Measurements from ENCODE around the gene LZTS2.

DNA sequence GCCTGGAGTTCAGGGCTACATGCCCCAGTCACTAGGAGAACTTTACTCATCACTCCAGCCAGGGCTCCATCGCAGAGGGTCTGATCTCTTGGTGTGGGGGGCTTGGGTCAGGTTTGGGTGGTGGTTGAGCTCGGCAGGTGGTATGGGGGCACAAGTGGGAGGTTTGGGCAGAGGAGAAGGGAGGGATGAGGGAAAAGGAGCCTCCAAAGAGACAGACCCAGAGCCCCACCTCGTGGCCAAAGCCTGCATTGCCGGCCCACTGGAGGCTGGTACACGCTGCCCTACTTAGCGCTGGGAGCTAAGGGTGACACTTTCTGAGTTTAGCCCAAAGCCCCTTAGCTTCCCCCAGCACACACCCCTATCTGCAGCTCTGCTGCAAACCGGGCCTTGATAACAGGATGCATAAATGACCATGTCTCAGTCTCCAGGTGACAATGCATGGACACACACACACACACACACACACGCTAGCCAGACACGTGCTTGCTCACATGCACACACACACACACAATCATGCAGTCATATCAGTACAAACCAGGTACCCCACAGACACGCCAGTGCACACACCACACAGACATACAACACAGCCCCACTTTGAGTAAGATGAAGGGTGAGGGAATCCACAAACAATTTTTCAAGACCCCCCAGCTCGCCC lies 14.7 kb downstream of the LZTS2 start:
- no peak for TF ChIP-seq RCOR1 (IDR thresholded peaks at IDR 0.05; ENCODE audit: low read length)
- no peak for TF ChIP-seq EZH2phosphoT487 (IDR thresholded peaks at IDR 0.05; ENCODE audit: borderline replicate concordance, low read depth)
- no peak for TF ChIP-seq TCF12 (IDR thresholded peaks at IDR 0.05)
- no peak for TF ChIP-seq POLR2AphosphoS5 (IDR thresholded peaks at IDR 0.05; ENCODE audit: low read depth, low read length)
- peak; percentile 13 for TF ChIP-seq CHD2 (IDR thresholded peaks at IDR 0.05; ENCODE audit: low read length, partially characterized antibody)
- TF ChIP-seq, protein P1, sequence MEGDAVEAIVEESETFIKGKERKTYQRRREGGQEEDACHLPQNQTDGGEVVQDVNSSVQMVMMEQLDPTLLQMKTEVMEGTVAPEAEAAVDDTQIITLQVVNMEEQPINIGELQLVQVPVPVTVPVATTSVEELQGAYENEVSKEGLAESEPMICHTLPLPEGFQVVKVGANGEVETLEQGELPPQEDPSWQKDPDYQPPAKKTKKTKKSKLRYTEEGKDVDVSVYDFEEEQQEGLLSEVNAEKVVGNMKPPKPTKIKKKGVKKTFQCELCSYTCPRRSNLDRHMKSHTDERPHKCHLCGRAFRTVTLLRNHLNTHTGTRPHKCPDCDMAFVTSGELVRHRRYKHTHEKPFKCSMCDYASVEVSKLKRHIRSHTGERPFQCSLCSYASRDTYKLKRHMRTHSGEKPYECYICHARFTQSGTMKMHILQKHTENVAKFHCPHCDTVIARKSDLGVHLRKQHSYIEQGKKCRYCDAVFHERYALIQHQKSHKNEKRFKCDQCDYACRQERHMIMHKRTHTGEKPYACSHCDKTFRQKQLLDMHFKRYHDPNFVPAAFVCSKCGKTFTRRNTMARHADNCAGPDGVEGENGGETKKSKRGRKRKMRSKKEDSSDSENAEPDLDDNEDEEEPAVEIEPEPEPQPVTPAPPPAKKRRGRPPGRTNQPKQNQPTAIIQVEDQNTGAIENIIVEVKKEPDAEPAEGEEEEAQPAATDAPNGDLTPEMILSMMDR (IDR thresholded peaks at IDR 0.05) = peak; percentile 95
- TF ChIP-seq EP300 (IDR thresholded peaks at IDR 0.05; ENCODE audit: borderline replicate concordance in 1 of 2, low read depth in 1 of 2, low read length in 1 of 2) = no peak
- TF ChIP-seq, protein P2, sequence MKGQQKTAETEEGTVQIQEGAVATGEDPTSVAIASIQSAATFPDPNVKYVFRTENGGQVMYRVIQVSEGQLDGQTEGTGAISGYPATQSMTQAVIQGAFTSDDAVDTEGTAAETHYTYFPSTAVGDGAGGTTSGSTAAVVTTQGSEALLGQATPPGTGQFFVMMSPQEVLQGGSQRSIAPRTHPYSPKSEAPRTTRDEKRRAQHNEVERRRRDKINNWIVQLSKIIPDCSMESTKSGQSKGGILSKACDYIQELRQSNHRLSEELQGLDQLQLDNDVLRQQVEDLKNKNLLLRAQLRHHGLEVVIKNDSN (IDR thresholded peaks at IDR 0.05; ENCODE audit: borderline replicate concordance, low read depth) = no peak
- no peak for TF ChIP-seq GATA2 (CRISPR knock-in tag; IDR thresholded peaks at IDR 0.05)
- TF ChIP-seq RXRA (IDR thresholded peaks at IDR 0.05; ENCODE audit: borderline replicate concordance, low read depth) = no peak
- TF ChIP-seq, protein P3, sequence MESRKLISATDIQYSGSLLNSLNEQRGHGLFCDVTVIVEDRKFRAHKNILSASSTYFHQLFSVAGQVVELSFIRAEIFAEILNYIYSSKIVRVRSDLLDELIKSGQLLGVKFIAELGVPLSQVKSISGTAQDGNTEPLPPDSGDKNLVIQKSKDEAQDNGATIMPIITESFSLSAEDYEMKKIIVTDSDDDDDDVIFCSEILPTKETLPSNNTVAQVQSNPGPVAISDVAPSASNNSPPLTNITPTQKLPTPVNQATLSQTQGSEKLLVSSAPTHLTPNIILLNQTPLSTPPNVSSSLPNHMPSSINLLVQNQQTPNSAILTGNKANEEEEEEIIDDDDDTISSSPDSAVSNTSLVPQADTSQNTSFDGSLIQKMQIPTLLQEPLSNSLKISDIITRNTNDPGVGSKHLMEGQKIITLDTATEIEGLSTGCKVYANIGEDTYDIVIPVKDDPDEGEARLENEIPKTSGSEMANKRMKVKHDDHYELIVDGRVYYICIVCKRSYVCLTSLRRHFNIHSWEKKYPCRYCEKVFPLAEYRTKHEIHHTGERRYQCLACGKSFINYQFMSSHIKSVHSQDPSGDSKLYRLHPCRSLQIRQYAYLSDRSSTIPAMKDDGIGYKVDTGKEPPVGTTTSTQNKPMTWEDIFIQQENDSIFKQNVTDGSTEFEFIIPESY (IDR thresholded peaks at IDR 0.05; ENCODE audit: borderline replicate concordance, low read depth) = no peak
- TF ChIP-seq, protein P4, sequence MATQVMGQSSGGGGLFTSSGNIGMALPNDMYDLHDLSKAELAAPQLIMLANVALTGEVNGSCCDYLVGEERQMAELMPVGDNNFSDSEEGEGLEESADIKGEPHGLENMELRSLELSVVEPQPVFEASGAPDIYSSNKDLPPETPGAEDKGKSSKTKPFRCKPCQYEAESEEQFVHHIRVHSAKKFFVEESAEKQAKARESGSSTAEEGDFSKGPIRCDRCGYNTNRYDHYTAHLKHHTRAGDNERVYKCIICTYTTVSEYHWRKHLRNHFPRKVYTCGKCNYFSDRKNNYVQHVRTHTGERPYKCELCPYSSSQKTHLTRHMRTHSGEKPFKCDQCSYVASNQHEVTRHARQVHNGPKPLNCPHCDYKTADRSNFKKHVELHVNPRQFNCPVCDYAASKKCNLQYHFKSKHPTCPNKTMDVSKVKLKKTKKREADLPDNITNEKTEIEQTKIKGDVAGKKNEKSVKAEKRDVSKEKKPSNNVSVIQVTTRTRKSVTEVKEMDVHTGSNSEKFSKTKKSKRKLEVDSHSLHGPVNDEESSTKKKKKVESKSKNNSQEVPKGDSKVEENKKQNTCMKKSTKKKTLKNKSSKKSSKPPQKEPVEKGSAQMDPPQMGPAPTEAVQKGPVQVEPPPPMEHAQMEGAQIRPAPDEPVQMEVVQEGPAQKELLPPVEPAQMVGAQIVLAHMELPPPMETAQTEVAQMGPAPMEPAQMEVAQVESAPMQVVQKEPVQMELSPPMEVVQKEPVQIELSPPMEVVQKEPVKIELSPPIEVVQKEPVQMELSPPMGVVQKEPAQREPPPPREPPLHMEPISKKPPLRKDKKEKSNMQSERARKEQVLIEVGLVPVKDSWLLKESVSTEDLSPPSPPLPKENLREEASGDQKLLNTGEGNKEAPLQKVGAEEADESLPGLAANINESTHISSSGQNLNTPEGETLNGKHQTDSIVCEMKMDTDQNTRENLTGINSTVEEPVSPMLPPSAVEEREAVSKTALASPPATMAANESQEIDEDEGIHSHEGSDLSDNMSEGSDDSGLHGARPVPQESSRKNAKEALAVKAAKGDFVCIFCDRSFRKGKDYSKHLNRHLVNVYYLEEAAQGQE (IDR thresholded peaks at IDR 0.05; ENCODE audit: low read depth, low read length) = no peak
- TF ChIP-seq, protein P5, sequence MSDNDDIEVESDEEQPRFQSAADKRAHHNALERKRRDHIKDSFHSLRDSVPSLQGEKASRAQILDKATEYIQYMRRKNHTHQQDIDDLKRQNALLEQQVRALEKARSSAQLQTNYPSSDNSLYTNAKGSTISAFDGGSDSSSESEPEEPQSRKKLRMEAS (IDR thresholded peaks at IDR 0.05; ENCODE audit: low read depth) = no peak
- no peak for TF ChIP-seq NRF1 (IDR thresholded peaks at IDR 0.05; ENCODE audit: low read depth, low read length)

Measured in SK-N-SH (cell line).